Stimulated activated CD8-positive, alpha-beta memory T cell treated with anti-CD3 and anti-CD28 coated beads, Interleukin-12 subunit alpha, Interleukin-12 subunit beta, amount 100 ng/mL, for 1 hour (primary cell): ENCODE data around the gene N4BP2L2.
A peak's percentile ranks its signal among the peaks of the same experiment; 100 is the strongest.
"Not testable (repeated sequence)": the region's sequence is repeated elsewhere in the genome, so short reads cannot be mapped to it uniquely, and the experiment has no call there.

Source experiments
- DNase-seq: peaks from one replicate; pipeline ENCODE4 v3.0.0-alpha.2; 2020; ENCODE audit warnings: low read depth

Gene N4BP2L2

DNA sequence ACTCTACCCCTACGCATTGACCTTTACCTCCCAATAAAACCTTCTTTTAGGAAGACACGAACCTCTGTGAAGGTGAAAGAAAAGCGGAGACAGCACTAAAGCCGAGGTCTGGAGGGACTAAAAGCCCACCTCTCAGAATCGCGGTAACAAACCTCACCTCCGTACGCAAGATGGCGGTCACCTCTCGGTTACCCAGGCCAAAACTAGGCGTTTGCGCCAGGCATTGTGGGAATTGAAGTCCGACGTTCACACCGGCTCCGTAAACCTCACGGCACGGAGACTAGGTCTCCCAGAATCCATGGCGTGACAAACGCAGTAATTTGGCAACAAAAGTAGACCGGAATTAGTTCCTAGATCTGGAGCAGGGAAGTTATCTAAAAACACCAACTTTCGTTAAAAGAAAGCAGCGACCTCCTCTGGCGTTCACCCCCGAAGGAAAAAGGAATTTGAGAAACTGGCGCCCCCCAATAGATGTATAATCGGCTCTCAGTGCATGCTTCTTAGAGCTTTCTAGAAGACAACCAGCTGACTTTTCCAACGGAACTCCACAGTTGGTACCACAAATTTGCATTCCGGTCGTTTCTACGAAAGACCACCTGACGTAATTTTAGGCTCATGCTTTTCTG is at the start of gene N4BP2L2:
TSS of gene N4BP2L2 (minus strand) at position 175 of the 626 bp plus-strand sequence. CDS start 1,768 bp downstream, outside the sequence.
- DNase-seq, result peak; percentile 84

- no peak for DNase-seq
Measured at GRCh38 chr13:32587811-32588170, 49.2 kb upstream of the N4BP2L2 start.

DNA sequence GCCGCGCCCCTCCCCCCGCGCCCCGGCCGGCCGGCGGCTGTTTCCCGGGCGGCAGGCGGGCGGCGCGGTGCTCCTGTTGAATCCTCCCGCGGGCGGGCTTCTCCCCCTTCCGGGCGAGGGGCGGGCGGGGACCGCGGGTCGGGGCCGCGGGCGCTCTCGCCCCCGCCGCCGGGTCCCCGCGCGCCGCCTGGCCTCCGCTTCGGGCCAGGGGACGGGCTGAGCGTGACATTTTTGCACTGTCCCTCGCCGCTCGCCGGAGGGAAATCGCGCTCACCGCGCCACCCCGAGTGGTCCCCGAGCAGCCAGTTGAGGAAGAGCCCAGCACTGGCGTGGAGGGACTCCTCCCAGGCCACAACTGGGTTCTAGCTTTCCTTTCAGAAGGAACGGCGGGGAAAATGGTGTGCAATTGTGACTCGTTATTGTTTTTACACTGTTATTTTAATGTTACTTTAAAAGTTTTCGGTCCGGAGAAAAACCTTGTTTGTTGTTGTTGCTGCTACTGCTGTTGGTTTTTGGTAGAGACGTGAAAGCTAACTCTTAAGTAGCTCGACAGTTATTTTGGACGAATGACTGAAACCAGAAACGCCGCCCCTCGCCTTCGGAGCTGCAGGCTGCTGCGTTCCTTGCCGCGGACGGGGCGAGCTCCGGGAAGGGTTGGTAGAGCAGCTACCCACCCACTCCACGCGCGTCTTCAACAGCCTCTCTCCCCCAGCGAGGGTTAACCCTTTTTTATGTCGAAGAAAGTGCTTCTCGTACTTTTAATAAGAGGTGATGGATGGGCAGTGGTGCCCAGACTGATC is 48.6 kb upstream of the N4BP2L2 start:
- peak; percentile 33 for DNase-seq

DNA sequence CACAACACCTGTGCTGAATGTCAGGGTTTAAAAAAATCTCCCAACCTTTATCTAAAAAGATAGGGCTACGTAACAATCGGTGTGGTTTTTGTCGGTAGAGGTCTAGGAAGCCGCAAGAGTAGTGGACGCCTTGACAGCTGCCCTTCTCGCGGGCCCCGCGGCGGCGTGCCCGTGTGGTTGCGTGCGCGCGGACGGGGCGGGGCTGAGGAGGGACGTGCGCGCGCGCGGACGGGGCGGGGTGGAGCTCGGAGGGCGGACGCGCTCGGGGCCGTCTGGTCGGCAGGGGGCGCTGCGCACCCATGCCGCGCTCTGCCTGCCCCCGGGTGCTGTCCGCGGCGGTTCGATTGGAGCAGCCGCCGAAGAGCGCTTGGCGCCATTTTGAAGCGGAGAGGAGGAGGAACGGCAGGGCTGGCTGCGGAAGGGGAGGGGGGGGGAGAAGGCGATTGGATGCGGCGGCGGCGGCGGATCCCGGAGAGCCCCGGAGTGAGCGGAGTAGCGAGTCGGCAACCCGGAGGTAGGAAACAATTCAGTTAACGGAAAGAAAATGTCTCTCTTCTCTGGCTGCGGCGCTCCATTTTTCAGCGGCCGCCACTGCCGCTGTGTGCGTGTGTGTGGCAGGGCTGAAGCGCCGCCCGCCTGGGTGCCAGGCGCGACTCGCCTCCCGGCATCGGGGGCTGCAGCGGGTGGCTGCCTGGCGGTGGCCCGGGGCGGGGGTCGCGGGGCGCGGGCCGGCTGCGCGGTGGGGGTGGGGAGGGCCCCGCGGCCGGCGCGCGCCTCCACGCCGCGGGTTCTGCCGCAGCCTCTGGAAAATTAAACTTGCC is 47.7 kb upstream of the N4BP2L2 start, which contains the start of gene PDS5B:
TSS of gene PDS5B (plus strand) at position 373 of the 821 bp plus-strand sequence. CDS start 62,321 bp downstream, outside the sequence.
- DNase-seq, result peak; percentile 87

DNA sequence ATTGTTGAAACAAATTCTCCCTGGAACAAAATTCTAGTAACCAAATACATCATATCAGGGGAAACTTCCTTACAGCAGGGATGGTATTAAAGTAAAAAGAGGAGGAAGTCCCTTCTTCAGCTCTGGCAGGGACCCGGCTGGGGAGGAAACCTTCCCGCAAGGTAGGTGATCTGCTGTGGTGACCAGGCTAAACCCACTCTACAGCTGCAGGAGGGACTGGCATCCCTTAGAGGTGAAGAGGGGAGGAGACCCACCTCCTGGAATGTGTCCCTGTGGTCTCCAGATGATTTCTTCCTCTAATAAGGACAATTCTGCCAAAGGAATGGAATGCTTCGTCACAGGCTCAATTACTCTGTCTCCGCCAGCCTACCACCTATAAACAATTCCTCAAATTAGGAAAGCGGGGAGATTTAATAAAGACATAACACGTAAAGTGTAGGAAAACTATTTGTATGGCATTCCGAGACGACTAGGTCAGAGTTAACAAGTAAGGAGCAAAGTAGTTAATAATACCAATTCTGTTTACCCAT is 47.0 kb upstream of the N4BP2L2 start:
- no peak for DNase-seq

- DNase-seq, result no peak
Measured at GRCh38 chr13:32582991-32583390, 44.4 kb upstream of the N4BP2L2 start.

GRCh38 chr13:32582281-32582680 is 43.7 kb upstream of the N4BP2L2 start:
- no peak for DNase-seq

GRCh38 chr13:32581177-32581786 is 42.7 kb upstream of the N4BP2L2 start:
- no peak for DNase-seq

GRCh38 chr13:32577032-32577431 is 38.4 kb upstream of the N4BP2L2 start:
- DNase-seq, result no peak

- DNase-seq, result not testable (repeated sequence)
Measured at GRCh38 chr13:32575687-32576086, 37.1 kb upstream of the N4BP2L2 start.

- not testable (repeated sequence) for DNase-seq
Measured at GRCh38 chr13:32560842-32561241, 22.2 kb upstream of the N4BP2L2 start.

DNA sequence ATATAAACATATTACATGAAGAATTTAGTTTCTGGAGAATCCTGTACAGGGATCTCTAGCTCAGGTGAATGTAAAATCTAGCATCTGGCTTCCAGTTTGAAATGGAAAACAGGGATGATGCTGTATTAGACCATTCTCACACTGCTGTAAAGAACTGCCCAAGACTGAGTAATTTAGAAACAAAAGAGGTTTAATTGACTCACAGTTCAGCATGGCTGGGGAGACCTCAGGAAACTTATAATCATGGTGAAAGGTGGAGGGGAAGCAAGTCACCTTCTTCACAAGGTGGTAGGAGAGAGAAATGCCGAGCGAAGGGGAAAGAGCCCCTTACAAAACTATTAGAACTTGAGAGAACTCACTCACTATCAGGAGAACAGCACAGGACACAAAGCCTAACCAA is 17.0 kb upstream of the N4BP2L2 start:
- no peak for DNase-seq

GRCh38 chr13:32553720-32554119 is 15.1 kb upstream of the N4BP2L2 start:
- DNase-seq, result no peak

DNA sequence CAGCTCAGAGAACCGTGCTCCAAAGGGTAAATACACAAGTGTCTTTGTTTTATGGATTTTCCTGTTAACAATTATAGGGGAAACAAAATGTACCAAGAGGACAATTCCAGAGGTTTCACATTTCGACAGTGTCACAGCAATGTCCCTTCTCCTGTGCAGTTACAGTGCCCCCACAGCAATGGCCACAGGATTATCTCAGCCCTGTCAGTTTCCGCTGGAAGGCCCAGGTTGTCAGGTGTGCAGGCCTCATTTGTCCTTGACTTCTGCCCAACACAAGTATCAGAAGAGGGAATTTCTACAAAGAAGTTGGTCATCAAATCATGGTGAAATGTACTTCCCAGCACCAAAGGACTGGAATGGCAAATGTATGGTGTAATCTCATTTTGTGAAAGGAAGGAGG is 11.2 kb upstream of the N4BP2L2 start:
- no peak for DNase-seq

- DNase-seq, result no peak
Measured at GRCh38 chr13:32548837-32549236, 10.2 kb upstream of the N4BP2L2 start.

DNA sequence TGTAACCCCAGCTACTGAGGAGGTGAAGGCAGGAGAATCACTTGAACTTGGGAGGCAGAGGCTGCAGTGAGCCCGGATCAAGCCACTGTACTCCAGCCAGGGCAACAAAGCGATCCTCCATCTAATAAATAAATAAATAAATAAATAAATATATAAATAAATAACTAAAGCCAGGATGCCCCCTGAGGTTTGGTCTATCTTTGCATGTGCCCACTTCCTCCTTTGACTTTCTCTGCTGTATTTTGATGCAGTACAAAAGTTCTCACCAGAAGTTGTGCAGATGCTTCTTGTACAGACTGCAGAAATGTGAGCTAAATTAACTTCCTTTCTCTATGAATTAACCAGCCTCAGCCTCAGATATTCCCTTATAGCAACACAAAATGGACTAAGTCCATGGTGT is 6.5 kb upstream of the N4BP2L2 start:
- DNase-seq, result no peak

- no peak for DNase-seq
Measured at GRCh38 chr13:32542221-32542620, 3.6 kb upstream of the N4BP2L2 start.

DNA sequence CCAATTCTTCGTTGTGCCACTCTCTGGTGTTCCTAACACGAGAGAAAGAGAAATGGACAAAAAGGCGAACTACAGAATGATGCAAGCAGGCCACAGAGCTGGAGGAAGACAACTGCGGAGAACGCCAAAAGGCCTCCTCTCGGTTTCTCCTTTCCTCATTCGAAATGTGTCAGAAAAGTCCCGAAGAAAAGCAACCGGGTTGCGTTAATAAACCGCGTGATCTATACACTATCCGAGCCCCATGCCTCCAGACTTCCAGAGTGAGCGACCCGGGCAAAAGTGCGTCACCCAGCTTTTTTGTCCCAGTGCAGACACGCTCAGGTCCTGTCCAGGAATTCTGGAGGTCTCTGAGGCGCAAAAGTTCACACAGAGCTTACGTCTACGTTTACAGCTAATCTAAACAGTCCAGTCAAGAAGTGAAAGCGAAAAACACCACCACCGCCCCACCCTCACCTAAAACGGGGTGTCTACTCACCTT is 413 bp downstream of the N4BP2L2 start:
- no peak for DNase-seq

- DNase-seq, result no peak
Measured at GRCh38 chr13:32537580-32538142, 934 bp downstream of the N4BP2L2 start.

GRCh38 chr13:32535748-32536147 is 2.8 kb downstream of the N4BP2L2 start:
- DNase-seq, result no peak

DNA sequence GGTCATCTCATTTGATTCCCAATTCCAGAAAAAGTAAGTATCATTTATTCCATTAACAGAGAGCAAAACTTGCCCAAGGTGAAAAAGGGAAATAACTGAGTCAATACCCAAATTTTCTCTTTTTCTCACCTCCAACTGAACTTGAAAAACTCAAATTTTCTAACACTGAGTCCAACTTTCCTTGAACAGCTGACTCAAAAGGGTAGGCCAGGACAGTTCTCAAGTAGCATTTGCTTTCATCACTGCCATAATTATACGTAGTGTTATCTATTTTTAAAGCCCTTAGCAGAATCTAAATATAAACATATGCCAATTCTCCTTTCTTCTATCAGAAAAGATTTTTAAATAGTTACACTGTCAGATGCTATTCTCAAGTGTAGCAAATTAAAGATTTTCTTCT is 3.5 kb downstream of the N4BP2L2 start:
- DNase-seq, result no peak
